GM21576 (cell line): ENCODE data around the gene PGBD5.

ENCODE experiments used
- ATAC-seq: cut with Tn5 transposase; IDR thresholded peaks from one replicate; pipeline ENCODE4 v1.9.1; 2021; ENCODE audit warnings: mild to moderate bottlenecking, moderate library complexity; ENCODE audit not compliant: unreplicated experiment

The PGBD5 gene

GRCh38 chr1:230377851-230378250 lies 48.3 kb downstream of the PGBD5 start:
- ATAC-seq: no peak

GRCh38 chr1:230377324-230377723 lies 48.8 kb downstream of the PGBD5 start:
- ATAC-seq: no peak

GRCh38 chr1:230376296-230376695 lies 49.8 kb downstream of the PGBD5 start:
- ATAC-seq: no peak

- ATAC-seq: no peak
These were observed 50.4 kb downstream of the PGBD5 start for GRCh38 chr1:230375780-230376179.

GRCh38 chr1:230375147-230375546 lies 51.0 kb downstream of the PGBD5 start:
- ATAC-seq: no peak

GRCh38 chr1:230371923-230372703 lies 54.0 kb downstream of the PGBD5 start:
- no peak for ATAC-seq

GRCh38 chr1:230370109-230370508 lies 56.0 kb downstream of the PGBD5 start:
- no peak for ATAC-seq

- no peak for ATAC-seq
These were observed 57.3 kb downstream of the PGBD5 start for GRCh38 chr1:230368871-230369270.

GRCh38 chr1:230368363-230368762 lies 57.8 kb downstream of the PGBD5 start:
- no peak for ATAC-seq

GRCh38 chr1:230366504-230366915 lies 59.6 kb downstream of the PGBD5 start:
- ATAC-seq: no peak

GRCh38 chr1:230365723-230366307 lies 60.3 kb downstream of the PGBD5 start:
- no peak for ATAC-seq

- no peak for ATAC-seq
These were observed 63.2 kb downstream of the PGBD5 start for GRCh38 chr1:230362949-230363348.

- no peak for ATAC-seq
These were observed 64.2 kb downstream of the PGBD5 start for GRCh38 chr1:230361941-230362340.

- ATAC-seq: no peak
These were observed 66.0 kb downstream of the PGBD5 start for GRCh38 chr1:230359992-230360668.

- no peak for ATAC-seq
These were observed 69.0 kb downstream of the PGBD5 start for GRCh38 chr1:230356869-230357794.

GRCh38 chr1:230356190-230356589 lies 69.9 kb downstream of the PGBD5 start:
- ATAC-seq: no peak

- no peak for ATAC-seq
These were observed 70.5 kb downstream of the PGBD5 start for GRCh38 chr1:230355594-230355993.

GRCh38 chr1:230355128-230355527 lies 71.0 kb downstream of the PGBD5 start:
- ATAC-seq: no peak

- ATAC-seq: no peak
These were observed 72.1 kb downstream of the PGBD5 start for GRCh38 chr1:230354005-230354404.

GRCh38 chr1:230352537-230352936 lies 73.6 kb downstream of the PGBD5 start:
- ATAC-seq: no peak

GRCh38 chr1:230351983-230352382 lies 74.1 kb downstream of the PGBD5 start:
- no peak for ATAC-seq
